Osteoblast (primary cell): ENCODE results near the gene ADAM12. TPM values are rescaled to one million over a fixed set of nuclear protein-coding genes. Genes with fewer than 3 reads are reported as not detected.

ENCODE experiments used
- DNase-seq: peaks from one replicate; pipeline ENCODE4 v3.0.0; 2011; ENCODE audit warnings: low spot score, mixed read lengths; ENCODE audit not compliant: insufficient read length; ENCODE audit errors: missing footprints
- H2AFZ ChIP-seq: 2 replicates; pipeline ENCODE4 v1.6.0; 2011; ENCODE audit warnings: mild to moderate bottlenecking, low read length
- H3K27ac ChIP-seq: 2 replicates; pipeline ENCODE4 v1.5.1; 2011; ENCODE audit warnings: mild to moderate bottlenecking, low read depth, low read length, moderate library complexity
- H3K27me3 ChIP-seq: 2 replicates; pipeline ENCODE4 v1.6.0; 2012; ENCODE audit warnings: mild to moderate bottlenecking, control low read depth, inconsistent platforms, low read length, moderate library complexity; ENCODE audit not compliant: insufficient read depth
- H3K36me3 ChIP-seq: 2 replicates; pipeline ENCODE4 v1.5.1; 2011; ENCODE audit warnings: mild to moderate bottlenecking, low read length, control low read depth, moderate library complexity; ENCODE audit not compliant: insufficient read depth
- H3K4me1 ChIP-seq: 2 replicates; pipeline ENCODE4 v1.5.1; 2011; ENCODE audit warnings: mild to moderate bottlenecking, low read length, control low read depth, moderate library complexity; ENCODE audit not compliant: insufficient read depth
- H3K4me2 ChIP-seq: 2 replicates; pipeline ENCODE4 v1.6.0; 2011; ENCODE audit warnings: mild to moderate bottlenecking, low read length; ENCODE audit not compliant: insufficient read depth
- H3K4me3 ChIP-seq: fragments of 200-600 bp; sonication (generic); 3 replicates; pipeline ENCODE4 v1.5.1; 2012; ENCODE audit warnings: mild to moderate bottlenecking, low read length, inconsistent platforms; ENCODE audit not compliant: insufficient read depth
- H3K79me2 ChIP-seq: 2 replicates; pipeline ENCODE4 v1.6.0; 2012; ENCODE audit warnings: mild to moderate bottlenecking, low read length, control low read depth, inconsistent platforms; ENCODE audit not compliant: insufficient read depth
- H3K9me3 ChIP-seq: 2 replicates; pipeline ENCODE4 v1.5.1; 2011; ENCODE audit warnings: low read depth, low read length, control low read depth
- H4K20me1 ChIP-seq: 2 replicates; pipeline ENCODE4 v1.6.0; 2012; ENCODE audit warnings: mild to moderate bottlenecking, low read length, control low read depth; ENCODE audit not compliant: insufficient read depth
- CTCF ChIP-seq: IDR thresholded peaks from 2 replicates; pipeline ENCODE4 v1.5.1; 2011; ENCODE audit warnings: mild to moderate bottlenecking, low read depth, low read length, moderate library complexity; ENCODE audit errors: extremely low read depth
- total RNA-seq: library from RNA; depleted of rRNA; stranded (reverse); fragments of >200 nt; gene quantifications from 2 replicates; pipeline ENCODE4 v1.2.3, GENCODE V29; 2012

The ADAM12 gene
- total RNA-seq, 1 donor: 345 TPM

GRCh38 chr10:126163506-126163905 lies 224.8 kb downstream of the ADAM12 start:
- Histone ChIP-seq H3K4me1 (peaks cover 6% of the 10 kb centered on the region), H3K36me3 (peaks cover 9% of the 10 kb centered on the region), H3K27me3 (no peaks in the 10 kb centered on the region), H3K4me2 (no peak overlapping the region), H3K27ac (no peak overlapping the region), H2AFZ (no peak overlapping the region), H4K20me1 (no peaks in the 10 kb centered on the region), H3K4me3 (no peak overlapping the region), H3K79me2 (peaks cover 25% of the 10 kb centered on the region), H3K9me3 (no peaks in the 10 kb centered on the region)
- no peak for TF ChIP-seq CTCF
- no peak for DNase-seq

- Histone ChIP-seq H4K20me1 (no peaks in the 10 kb centered on the region), H2AFZ (no peak overlapping the region), H3K4me2 (no peak overlapping the region), H3K27ac (no peak overlapping the region), H3K79me2 (peaks cover 21% of the 10 kb centered on the region), H3K4me3 (no peak overlapping the region), H3K27me3 (no peaks in the 10 kb centered on the region), H3K9me3 (no peaks in the 10 kb centered on the region), H3K36me3 (peaks cover 6% of the 10 kb centered on the region), H3K4me1 (peaks cover 6% of the 10 kb centered on the region)
- no peak for DNase-seq
- TF ChIP-seq CTCF: no peak
These were observed 226.6 kb downstream of the ADAM12 start for GRCh38 chr10:126161691-126162090.

- DNase-seq: no peak
- H4K20me1 ChIP-seq: no peaks in the 10 kb centered on the region
- H3K36me3 ChIP-seq: peaks cover 6% of the 10 kb centered on the region
- H3K79me2 ChIP-seq: peaks cover 20% of the 10 kb centered on the region
- TF ChIP-seq CTCF: peak; percentile 46
- no peak overlapping the region for H3K4me2 ChIP-seq
- H3K9me3 ChIP-seq: no peaks in the 10 kb centered on the region
- H3K27me3 ChIP-seq: no peaks in the 10 kb centered on the region
- no peak overlapping the region for H3K27ac ChIP-seq
- no peak overlapping the region for H2AFZ ChIP-seq
- no peak overlapping the region for H3K4me3 ChIP-seq
- peaks cover 6% of the 10 kb centered on the region for H3K4me1 ChIP-seq
These were observed 227.2 kb downstream of the ADAM12 start for GRCh38 chr10:126160971-126161630.

- Histone ChIP-seq H3K9me3 (no peaks in the 10 kb centered on the region), H3K4me1 (peaks cover 6% of the 10 kb centered on the region), H3K4me2 (no peak overlapping the region), H3K27me3 (no peaks in the 10 kb centered on the region), H3K36me3 (peaks cover 7% of the 10 kb centered on the region), H4K20me1 (no peaks in the 10 kb centered on the region), H3K27ac (no peak overlapping the region), H2AFZ (no peak overlapping the region), H3K4me3 (no peak overlapping the region), H3K79me2 (peaks cover 19% of the 10 kb centered on the region)
- TF ChIP-seq CTCF: no peak
- DNase-seq: no peak
These were observed 227.7 kb downstream of the ADAM12 start for GRCh38 chr10:126160571-126160970.
